Vagina (tissue), 2 donors: Measurements from ENCODE around the gene PASK. TPM values are rescaled to one million over a fixed set of nuclear protein-coding genes. Genes with fewer than 3 reads are reported as not detected.
"Not testable (repeated sequence)": the region's sequence is repeated elsewhere in the genome, so short reads cannot be mapped to it uniquely, and the experiment has no call there.

Source experiments
- DNase-seq, 2 donors: peaks; one replicate each; pipeline ENCODE4 v3.0.0-alpha.2; 2017; ENCODE audit errors: extremely low spot score in 2 of 2
- H3K27ac ChIP-seq: fragments of 200-600 bp; sonication (generic); one replicate; pipeline ENCODE4 v1.5.1; 2019
- H3K27me3 ChIP-seq: fragments of 200-600 bp; sonication (generic); one replicate; pipeline ENCODE4 v1.5.1; 2019
- H3K36me3 ChIP-seq, 2 donors: fragments of 200-600 bp; sonication (generic); one replicate each; pipeline ENCODE4 v1.5.1; 2017 to 2019
- H3K4me1 ChIP-seq: fragments of 200-600 bp; sonication (generic); one replicate; pipeline ENCODE4 v1.5.1; 2019
- H3K4me3 ChIP-seq, 2 donors: fragments of 200-600 bp; sonication (generic); 1 replicate in 1 of 2; 2 replicates in 1 of 2; pipeline ENCODE4 v1.5.1; 2016 to 2019
- H3K9me3 ChIP-seq: fragments of 200-600 bp; sonication (generic); one replicate; pipeline ENCODE4 v1.5.1; 2019
- POLR2A ChIP-seq, 2 donors: fragments of 450-650 bp; IDR thresholded peaks; one replicate each; pipeline ENCODE4 v1.6.1; 2017; ENCODE audit warnings: antibody characterized with exemption in 2 of 2, mild to moderate bottlenecking in 2 of 2, moderate library complexity in 2 of 2
- POLR2AphosphoS5 ChIP-seq, 2 donors: sonication (generic); formaldehyde crosslinking; IDR thresholded peaks; one replicate each; pipeline ENCODE4 v1.9.0; 2017; ENCODE audit warnings: antibody characterized with exemption in 2 of 2, mild to moderate bottlenecking in 2 of 2, low read depth in 1 of 2; ENCODE audit not compliant: insufficient read depth in 1 of 2
- intact Hi-C: fragments of 100-400 bp; cut with DNase I; formaldehyde crosslinking; loops from one replicate; pipeline ENCODE4 v1.15.1; 2023
- total RNA-seq: library from RNA; depleted of rRNA; stranded (reverse); fragments of >200 nt; gene quantifications from one replicate; pipeline ENCODE4 v1.2.3, GENCODE V29; 2016
- TF ChIP-seq, protein P1 (sequence below), 3 experiments: fragments of 450-650 bp in 2 of 3; fragments of 200-600 bp in 1 of 3; sonication (generic) in 1 of 3; IDR thresholded peaks; one replicate each; pipeline ENCODE4 v1.5.1; 2017 to 2019; ENCODE audit warnings: antibody characterized with exemption in 3 of 3, mild to moderate bottlenecking in 2 of 3, moderate library complexity in 2 of 3

Gene PASK
- 6.4 TPM for total RNA-seq

DNA sequence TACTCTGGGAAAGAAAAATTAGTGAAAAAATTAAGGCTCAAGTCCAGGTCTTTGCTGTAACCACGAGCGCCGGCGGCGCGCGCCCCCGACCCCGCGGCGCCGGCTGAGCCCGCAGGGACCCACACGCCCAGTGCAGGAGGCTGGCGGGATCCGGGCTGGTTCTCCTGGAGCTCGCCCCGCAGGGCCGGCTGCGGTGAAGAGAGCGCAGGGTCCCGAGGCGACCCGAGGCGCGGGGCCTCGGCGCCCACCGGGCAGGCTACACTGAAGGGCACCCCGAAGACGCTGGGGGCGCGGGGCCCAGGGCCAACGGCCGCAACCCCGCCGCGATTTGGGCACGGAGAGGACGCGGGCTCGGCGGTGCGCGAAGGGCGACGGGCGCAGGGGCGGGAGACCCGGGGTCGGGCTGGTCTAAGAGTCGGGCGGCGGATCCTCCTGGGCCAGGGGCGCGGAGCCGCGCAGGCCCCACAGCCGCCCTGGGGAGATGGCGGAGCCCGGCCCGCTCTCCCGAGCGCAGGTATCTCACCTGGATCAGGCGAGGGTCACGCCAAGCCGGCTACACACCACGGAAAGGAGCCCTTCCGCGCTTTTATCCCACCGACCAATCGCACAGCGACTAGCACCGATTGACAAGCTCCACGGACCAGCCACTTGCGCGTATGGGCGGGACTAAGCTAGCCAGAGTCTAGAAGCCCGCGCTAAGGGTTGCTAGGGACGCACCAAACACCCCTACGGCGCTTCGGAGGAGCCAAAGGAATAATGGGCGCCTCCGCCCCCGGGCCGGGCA, at the start of gene PASK:
TSS of gene PASK (minus strand) at position 582 of the 784 bp plus-strand sequence. CDS start 6,440 bp downstream, outside the sequence.
- peak in 1 of 2 donors; percentile 93 for DNase-seq
- intact Hi-C loops, result no loop called here
- peak in 1 of 2 donors; percentile 18 for TF ChIP-seq POLR2AphosphoS5 (IDR thresholded peaks at IDR 0.05; ENCODE audit: insufficient read depth in 1 of 2, low read depth in 1 of 2)
- TF ChIP-seq, protein P1, sequence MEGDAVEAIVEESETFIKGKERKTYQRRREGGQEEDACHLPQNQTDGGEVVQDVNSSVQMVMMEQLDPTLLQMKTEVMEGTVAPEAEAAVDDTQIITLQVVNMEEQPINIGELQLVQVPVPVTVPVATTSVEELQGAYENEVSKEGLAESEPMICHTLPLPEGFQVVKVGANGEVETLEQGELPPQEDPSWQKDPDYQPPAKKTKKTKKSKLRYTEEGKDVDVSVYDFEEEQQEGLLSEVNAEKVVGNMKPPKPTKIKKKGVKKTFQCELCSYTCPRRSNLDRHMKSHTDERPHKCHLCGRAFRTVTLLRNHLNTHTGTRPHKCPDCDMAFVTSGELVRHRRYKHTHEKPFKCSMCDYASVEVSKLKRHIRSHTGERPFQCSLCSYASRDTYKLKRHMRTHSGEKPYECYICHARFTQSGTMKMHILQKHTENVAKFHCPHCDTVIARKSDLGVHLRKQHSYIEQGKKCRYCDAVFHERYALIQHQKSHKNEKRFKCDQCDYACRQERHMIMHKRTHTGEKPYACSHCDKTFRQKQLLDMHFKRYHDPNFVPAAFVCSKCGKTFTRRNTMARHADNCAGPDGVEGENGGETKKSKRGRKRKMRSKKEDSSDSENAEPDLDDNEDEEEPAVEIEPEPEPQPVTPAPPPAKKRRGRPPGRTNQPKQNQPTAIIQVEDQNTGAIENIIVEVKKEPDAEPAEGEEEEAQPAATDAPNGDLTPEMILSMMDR (IDR thresholded peaks at IDR 0.05), result no peak
- H3K36me3 ChIP-seq, result no peaks in the 10 kb centered on the region
- no peaks in the 10 kb centered on the region for H3K9me3 ChIP-seq
- H3K27me3 ChIP-seq, result no peaks in the 10 kb centered on the region
- peak within 1 kb of the TSS; percentile 94 to 100 for H3K4me3 ChIP-seq
- peak within 1 kb of the TSS; percentile 73 for H3K27ac ChIP-seq
- peaks cover 27% of the 10 kb centered on the region for H3K4me1 ChIP-seq

DNA sequence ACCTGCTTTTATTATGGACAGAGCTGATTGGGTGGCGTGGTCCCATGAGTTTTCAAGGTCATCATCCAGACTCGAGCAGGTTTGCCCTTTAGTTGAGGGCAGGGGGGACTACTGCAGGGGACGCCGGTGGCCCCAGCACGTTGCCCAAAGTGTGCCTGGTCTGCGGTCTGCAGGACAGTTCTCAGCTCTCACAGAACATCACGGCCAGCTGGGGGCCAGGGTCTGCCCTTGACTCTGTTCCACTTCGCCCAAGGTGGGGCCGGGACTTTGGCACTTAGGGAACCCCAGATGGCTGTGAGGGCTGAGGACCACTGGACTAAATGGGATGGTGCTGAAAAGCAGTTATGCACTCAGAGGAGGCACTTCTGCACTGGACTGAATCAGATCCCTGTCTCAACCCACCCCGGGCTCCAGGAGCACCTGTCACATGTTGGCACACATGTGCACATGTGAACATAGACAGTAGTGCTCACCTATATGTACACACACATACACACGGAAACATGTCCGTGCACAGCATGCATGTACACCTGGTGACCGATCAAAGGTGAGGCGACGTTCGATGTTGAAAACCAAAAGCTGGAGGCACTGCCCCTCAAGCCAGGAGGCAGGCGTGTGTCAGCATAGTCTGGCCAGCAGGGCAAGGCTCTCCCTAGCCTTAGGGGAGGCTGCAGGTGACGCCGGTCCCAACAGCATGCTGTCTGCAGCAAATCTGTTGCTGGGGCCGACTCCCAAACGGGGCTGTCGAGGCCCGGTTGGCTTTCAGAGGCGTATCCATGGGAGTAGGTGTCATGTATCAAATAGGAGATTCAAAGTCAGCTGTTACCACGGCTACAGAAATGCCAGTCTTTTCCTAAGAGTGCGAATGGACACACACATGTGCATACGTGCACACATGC, 49.4 kb upstream of the PASK start:
- intact Hi-C loops, result no loop called here
- no peaks in the 10 kb centered on the region for H3K4me1 ChIP-seq

DNA sequence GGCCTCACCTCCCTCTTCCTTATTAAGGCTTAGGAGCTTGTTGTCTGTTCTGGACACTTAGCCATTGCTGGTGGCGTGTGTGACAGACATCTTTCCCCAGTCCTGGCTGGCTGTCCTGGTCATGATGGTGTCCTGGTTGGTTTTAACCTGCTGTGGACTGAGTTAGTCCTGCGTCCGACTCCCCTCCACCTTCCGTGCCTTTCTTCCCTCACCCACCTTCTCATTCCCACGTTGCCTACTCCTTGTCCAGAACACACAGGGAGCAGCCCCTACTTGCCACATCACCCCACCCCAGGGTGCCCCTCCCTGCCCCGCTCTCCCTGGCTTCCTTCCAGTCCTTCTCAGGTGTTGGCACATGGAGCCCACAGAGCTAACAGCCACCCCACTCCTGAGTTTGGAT, 48.7 kb upstream of the PASK start:
- no peaks in the 10 kb centered on the region for H3K36me3 ChIP-seq
- H3K9me3 ChIP-seq, result no peaks in the 10 kb centered on the region
- no peak overlapping the region for H3K27ac ChIP-seq
- no peak overlapping the region for H3K4me3 ChIP-seq
- TF ChIP-seq, protein P1 (IDR thresholded peaks at IDR 0.05), result no peak
- TF ChIP-seq POLR2A (IDR thresholded peaks at IDR 0.05) (no peak), POLR2AphosphoS5 (IDR thresholded peaks at IDR 0.05; ENCODE audit: insufficient read depth in 1 of 2, low read depth in 1 of 2) (no peak)
- no peaks in the 10 kb centered on the region for H3K27me3 ChIP-seq
- DNase-seq, result no peak
- intact Hi-C loops, result no loop called here
- H3K4me1 ChIP-seq, result no peaks in the 10 kb centered on the region

More for the DNA sequence above, 49.4 kb upstream of the PASK start:
- no peak for TF ChIP-seq POLR2A (IDR thresholded peaks at IDR 0.05)
- no peak for TF ChIP-seq POLR2AphosphoS5 (IDR thresholded peaks at IDR 0.05; ENCODE audit: insufficient read depth in 1 of 2, low read depth in 1 of 2)
- TF ChIP-seq, protein P1 (IDR thresholded peaks at IDR 0.05), result no peak
- Histone ChIP-seq H3K27me3 (no peaks in the 10 kb centered on the region), H3K36me3 (no peaks in the 10 kb centered on the region), H3K9me3 (no peaks in the 10 kb centered on the region), H3K27ac (no peak overlapping the region), H3K4me3 (no peak overlapping the region)
- DNase-seq, result no peak

DNA sequence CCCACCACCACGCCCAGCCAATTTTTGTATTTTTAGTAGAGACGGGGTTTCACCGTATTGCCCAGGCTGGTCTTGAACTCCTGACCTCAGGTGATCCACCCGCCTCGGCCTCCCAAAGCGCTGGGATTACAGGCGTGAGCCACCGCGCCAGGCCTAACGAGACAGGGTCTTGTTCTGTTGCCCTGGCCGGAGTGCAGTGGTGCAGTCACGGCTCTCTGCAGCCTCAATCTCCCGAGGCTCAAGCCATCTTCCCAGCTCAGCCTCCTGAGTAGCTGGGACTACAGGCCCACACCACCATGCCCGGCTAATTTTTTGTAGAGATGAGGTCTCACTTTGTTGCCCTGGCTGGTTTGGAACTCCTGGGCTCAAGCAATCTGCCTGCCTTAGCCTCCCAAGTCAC, 48.0 kb upstream of the PASK start:
- H3K27me3 ChIP-seq, H3K4me1 ChIP-seq, H3K36me3 ChIP-seq, DNase-seq, H3K27ac ChIP-seq, H3K9me3 ChIP-seq, intact Hi-C loops, H3K4me3 ChIP-seq: not testable (repeated sequence)

DNA sequence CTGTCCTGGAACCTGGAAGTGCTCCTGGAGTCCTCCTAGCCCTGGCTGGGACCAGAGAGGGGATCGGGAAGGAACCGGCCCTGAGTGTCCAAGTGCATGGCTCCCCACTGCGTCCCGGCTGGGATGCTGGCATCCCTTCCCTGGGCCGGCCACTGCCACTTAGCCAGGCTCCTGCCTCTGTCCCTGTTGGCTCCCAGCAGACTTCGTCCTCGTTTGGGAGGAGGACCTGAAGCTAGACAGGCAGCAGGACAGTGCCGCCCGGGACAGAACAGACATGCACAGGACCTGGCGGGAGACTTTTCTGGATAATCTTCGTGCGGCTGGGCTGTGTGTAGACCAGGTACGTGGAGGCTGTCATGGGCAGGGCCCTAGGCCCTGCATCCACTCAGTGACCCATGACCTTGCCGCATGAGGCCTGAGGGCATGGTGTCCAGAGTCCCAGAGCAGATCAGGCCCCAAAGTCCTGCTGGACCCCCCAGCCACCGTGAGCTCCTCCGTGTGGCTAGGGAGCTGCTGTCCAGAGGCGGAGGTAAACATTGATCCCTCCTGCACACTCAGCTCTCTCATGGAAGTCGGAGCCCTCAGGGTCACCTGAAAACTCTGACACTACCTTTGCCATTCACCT, 46.3 kb upstream of the PASK start:
- Histone ChIP-seq H3K4me3 (no peak overlapping the region), H3K9me3 (no peaks in the 10 kb centered on the region), H3K27ac (no peak overlapping the region), H3K36me3 (no peaks in the 10 kb centered on the region), H3K27me3 (no peaks in the 10 kb centered on the region), H3K4me1 (no peaks in the 10 kb centered on the region)
- no peak for DNase-seq
- intact Hi-C loops, result no loop called here
- TF ChIP-seq POLR2AphosphoS5 (IDR thresholded peaks at IDR 0.05; ENCODE audit: insufficient read depth in 1 of 2, low read depth in 1 of 2), result no peak
